Body of pancreas (tissue), 4 donors: Measurements from ENCODE around the gene PLPPR1.

Experiments used
- POLR2A ChIP-seq, 3 donors: fragments of 450-650 bp; IDR thresholded peaks; one replicate each; pipeline ENCODE4 v1.6.1; 2016; ENCODE audit warnings: antibody characterized with exemption in 3 of 3, mild to moderate bottlenecking in 2 of 3
- TF ChIP-seq, protein P1 (sequence below), 7 experiments: fragments of 450-650 bp in 4 of 7; fragments of 200-600 bp in 3 of 7; sonication (generic) in 3 of 7; IDR thresholded peaks; one replicate each; pipeline ENCODE4 v1.5.1; 2016 to 2019; ENCODE audit warnings: antibody characterized with exemption in 7 of 7

DNA sequence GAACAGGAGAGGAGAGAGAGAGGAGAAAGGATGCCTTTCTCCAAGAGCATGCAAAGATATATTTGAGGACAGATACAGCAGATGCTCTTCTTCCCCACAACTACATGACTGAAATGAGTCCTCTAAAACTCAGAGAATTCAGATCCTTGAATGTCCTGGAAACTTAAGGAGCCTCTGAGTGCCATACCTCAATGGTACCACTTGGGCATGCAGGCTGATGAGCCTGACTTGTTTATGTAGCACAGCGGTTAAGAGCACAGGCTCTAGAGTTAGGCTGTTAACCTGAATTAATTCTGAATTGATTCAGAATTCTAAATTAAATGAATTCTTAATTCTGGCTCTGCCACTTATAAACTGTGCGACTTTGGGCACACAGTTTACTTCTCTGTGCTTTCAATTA is 5.7 kb downstream of the PLPPR1 start:
- TF ChIP-seq, protein P1, sequence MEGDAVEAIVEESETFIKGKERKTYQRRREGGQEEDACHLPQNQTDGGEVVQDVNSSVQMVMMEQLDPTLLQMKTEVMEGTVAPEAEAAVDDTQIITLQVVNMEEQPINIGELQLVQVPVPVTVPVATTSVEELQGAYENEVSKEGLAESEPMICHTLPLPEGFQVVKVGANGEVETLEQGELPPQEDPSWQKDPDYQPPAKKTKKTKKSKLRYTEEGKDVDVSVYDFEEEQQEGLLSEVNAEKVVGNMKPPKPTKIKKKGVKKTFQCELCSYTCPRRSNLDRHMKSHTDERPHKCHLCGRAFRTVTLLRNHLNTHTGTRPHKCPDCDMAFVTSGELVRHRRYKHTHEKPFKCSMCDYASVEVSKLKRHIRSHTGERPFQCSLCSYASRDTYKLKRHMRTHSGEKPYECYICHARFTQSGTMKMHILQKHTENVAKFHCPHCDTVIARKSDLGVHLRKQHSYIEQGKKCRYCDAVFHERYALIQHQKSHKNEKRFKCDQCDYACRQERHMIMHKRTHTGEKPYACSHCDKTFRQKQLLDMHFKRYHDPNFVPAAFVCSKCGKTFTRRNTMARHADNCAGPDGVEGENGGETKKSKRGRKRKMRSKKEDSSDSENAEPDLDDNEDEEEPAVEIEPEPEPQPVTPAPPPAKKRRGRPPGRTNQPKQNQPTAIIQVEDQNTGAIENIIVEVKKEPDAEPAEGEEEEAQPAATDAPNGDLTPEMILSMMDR (IDR thresholded peaks at IDR 0.05), result no peak
- no peak for TF ChIP-seq POLR2A (IDR thresholded peaks at IDR 0.05)
